ENCODE results near the gene BEAN1.

The BEAN1 gene

DNA sequence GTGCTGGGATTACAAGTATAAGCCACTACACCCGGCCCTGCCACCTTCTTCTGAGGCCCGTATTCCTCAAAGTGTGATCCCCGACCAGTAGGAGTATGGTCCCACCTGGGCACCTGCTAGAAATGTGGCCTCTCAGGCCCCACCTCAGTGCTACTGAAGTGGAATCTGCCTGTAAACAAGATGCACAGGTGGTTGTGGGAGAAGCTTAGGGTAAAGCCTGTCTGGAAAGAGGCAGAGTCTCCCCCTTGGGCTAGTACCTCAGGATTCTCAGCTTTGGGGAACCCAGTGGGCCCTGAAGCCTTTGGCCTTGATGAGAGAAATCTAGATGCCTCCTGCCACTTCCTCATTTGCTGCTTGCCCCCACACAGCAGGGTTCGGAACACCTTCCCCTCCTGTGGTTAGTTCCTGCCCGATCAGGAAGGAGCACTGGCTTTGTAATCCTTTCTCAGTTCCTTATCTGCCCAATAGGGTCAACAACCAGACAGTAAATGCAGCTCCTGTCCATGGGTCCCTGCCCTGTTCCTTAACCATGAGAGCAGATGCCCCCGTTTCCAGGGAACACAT is 97.6 kb downstream of the BEAN1 start:
- no peak for DNase-seq

DNA sequence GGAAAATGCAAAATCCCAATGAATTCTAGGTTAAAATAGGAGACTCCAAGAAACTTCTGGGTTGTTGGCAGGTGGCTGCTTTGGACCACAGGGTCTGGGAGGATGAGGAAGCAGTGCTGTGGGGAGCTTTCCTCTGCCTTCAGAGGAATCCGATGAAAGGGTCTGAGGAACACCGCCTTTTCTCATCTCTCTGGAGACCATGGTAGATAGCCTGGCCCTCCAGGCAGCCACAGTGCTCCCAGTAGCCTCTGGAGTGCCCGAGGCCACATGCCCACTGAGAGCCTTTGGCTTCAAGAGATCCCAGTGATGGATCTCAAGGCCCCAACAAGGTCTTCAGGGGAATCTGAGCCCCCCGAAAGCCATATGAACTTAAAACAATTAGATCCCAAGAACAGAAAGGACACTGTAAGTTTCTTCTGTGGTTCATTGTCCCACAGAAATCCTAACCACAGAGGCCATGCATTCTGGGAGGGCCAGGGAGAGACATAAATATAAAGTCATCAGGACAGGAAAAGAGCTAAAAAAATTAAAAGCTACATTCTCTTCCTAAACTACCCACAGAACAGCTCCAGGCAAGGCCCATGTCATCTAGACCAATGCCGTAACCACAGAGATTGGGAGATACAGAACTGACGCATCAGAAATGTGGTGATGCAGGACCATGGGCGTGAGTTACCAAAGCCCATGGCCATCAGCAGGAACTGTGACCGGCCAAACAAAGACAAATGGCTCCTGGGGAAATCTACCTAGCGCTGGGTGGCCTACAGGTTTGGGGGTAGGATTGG is 98.5 kb downstream of the BEAN1 start:
- DNase-seq: no peak

GRCh38 chr16:66528294-66528693 is 101.2 kb downstream of the BEAN1 start:
- DNase-seq: no peak

DNA sequence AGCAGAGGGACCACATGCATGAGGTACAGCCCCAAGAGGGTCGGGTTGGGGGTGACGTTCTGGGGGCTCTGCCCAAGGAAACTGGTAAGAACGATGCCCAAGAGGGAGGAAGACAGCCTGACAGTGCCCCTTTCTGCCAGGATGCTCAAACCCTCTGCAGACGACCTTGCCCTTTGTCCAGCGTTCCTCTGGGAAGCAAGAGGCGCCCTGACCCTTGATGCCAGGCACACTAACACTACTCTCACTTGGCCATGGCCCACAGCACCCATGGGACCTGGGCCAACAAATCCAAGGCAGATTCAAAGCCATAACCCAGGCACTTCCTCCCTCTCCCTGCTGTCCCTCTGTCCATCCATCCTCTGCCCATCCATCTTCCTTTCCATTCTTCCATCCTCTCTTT is 102.4 kb downstream of the BEAN1 start:
- DNase-seq: no peak
